ENCODE results near the gene TEAD3. TPM values are rescaled to one million over a fixed set of nuclear protein-coding genes. Genes with fewer than 3 reads are reported as not detected.
"Not testable (repeated sequence)": the region's sequence is repeated elsewhere in the genome, so short reads cannot be mapped to it uniquely, and the experiment has no call there.

The TEAD3 gene
- total RNA-seq, 1 experiment from 2014 or later, result not detected

- Histone ChIP-seq H3K9ac (ENCODE audit: low read length) (no peak overlapping the region), H3K9me2 (replicated peaks; ENCODE audit: insufficient read depth, low read length) (no peaks in the 10 kb centered on the region), H3K4me1 (ENCODE audit: low read length) (peaks cover 7% of the 10 kb centered on the region; the same call in 1 of the 2 replicates), H3K27me3 (ENCODE audit: low read length) (no peaks in the 10 kb centered on the region), H3K79me2 (ENCODE audit: low read length) (no peaks in the 10 kb centered on the region), H3K4me2 (ENCODE audit: low read depth, low read length, poor library complexity, severe bottlenecking) (no peak overlapping the region), H3K27ac (ENCODE audit: low read length) (no peak overlapping the region), H4K20me1 (ENCODE audit: insufficient read depth, low read depth, low read length) (no peaks in the 10 kb centered on the region), H3K4me3 (ENCODE audit: low read length) (no peak overlapping the region), H3K9me3 (ENCODE audit: low read length) (no peaks in the 10 kb centered on the region), H3K36me3 (ENCODE audit: insufficient read depth, low read length) (no peaks in the 10 kb centered on the region), H2AFZ (ENCODE audit: low read length) (no peak overlapping the region)
- peak; percentile 28 for DNase-seq
These were observed 21.9 kb upstream of the TEAD3 start for GRCh38 chr6:35518566-35519312.

DNA sequence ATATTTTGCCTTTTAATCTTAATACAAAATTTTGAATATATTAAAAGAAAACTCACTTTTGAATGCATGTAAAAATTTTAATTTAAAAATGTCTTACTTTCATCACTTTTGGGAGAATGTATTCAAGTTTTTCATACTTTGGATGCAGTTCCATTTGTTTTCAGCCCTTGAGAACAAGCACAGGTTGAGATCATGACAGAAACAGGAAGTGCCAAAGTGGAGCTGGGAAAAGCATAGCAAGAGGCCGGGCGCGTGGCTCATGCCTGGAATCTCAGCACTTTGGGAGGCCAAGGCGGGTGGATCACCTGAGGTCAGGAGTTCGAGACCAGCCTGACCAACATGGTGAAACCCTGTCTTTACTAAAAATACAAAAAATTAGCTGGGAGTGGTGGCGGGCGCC is 21.1 kb upstream of the TEAD3 start:
- H3K9me3 ChIP-seq (ENCODE audit: low read length); H3K79me2 ChIP-seq (ENCODE audit: low read length); H4K20me1 ChIP-seq (ENCODE audit: insufficient read depth, low read depth, low read length); H3K9me2 ChIP-seq (replicated peaks; ENCODE audit: insufficient read depth, low read length); H3K4me1 ChIP-seq (ENCODE audit: low read length); H3K4me2 ChIP-seq (ENCODE audit: low read depth, low read length, poor library complexity, severe bottlenecking); H3K27me3 ChIP-seq (ENCODE audit: low read length); H3K4me3 ChIP-seq (ENCODE audit: low read length); DNase-seq; H2AFZ ChIP-seq (ENCODE audit: low read length); H3K36me3 ChIP-seq (ENCODE audit: insufficient read depth, low read length); H3K27ac ChIP-seq (ENCODE audit: low read length); H3K9ac ChIP-seq (ENCODE audit: low read length): not testable (repeated sequence)

DNA sequence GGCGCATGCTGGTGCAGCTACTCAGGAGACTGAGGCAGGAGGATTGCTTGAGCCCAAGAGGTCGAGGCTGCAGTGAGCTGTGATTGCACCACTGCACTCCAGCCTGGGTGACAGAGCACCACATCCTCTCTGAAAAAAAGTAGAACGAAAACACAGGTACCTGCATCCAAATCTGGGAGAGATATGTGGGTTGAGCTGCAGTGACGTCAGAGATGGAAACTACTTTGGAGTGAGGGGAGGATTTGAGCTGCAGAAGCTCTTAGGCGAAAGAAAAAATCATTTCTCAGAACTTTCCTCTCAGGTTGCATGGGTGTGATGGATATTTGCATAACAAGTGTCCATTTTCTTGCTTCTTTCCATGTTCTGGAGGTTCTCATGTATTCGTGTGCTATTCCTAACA is 19.8 kb upstream of the TEAD3 start:
- no peak overlapping the region for H3K4me3 ChIP-seq (ENCODE audit: low read length)
- no peak for DNase-seq
- H3K9ac ChIP-seq (ENCODE audit: low read length), result no peak overlapping the region
- no peaks in the 10 kb centered on the region for H3K9me2 ChIP-seq (replicated peaks; ENCODE audit: insufficient read depth, low read length)
- no peak overlapping the region for H2AFZ ChIP-seq (ENCODE audit: low read length)
- no peak overlapping the region for H3K27ac ChIP-seq (ENCODE audit: low read length)
- H3K9me3 ChIP-seq (ENCODE audit: low read length), result no peaks in the 10 kb centered on the region
- no peaks in the 10 kb centered on the region for H3K27me3 ChIP-seq (ENCODE audit: low read length)
- no peaks in the 10 kb centered on the region for H3K79me2 ChIP-seq (ENCODE audit: low read length)
- no peaks in the 10 kb centered on the region for H4K20me1 ChIP-seq (ENCODE audit: insufficient read depth, low read depth, low read length)
- peaks cover 4% of the 10 kb centered on the region; the same call in 1 of the 2 replicates for H3K4me1 ChIP-seq (ENCODE audit: low read length)
- no peaks in the 10 kb centered on the region for H3K36me3 ChIP-seq (ENCODE audit: insufficient read depth, low read length)
- H3K4me2 ChIP-seq (ENCODE audit: low read depth, low read length, poor library complexity, severe bottlenecking), result no peak overlapping the region

GRCh38 chr6:35515939-35516338 is 19.1 kb upstream of the TEAD3 start:
- DNase-seq; H3K4me2 ChIP-seq (ENCODE audit: low read depth, low read length, poor library complexity, severe bottlenecking); H3K27me3 ChIP-seq (ENCODE audit: low read length); H3K4me3 ChIP-seq (ENCODE audit: low read length); H2AFZ ChIP-seq (ENCODE audit: low read length); H3K27ac ChIP-seq (ENCODE audit: low read length); H3K36me3 ChIP-seq (ENCODE audit: insufficient read depth, low read length); H3K9me3 ChIP-seq (ENCODE audit: low read length); H3K79me2 ChIP-seq (ENCODE audit: low read length); H3K9me2 ChIP-seq (replicated peaks; ENCODE audit: insufficient read depth, low read length); H3K9ac ChIP-seq (ENCODE audit: low read length); H3K4me1 ChIP-seq (ENCODE audit: low read length); H4K20me1 ChIP-seq (ENCODE audit: insufficient read depth, low read depth, low read length): not testable (repeated sequence)

DNA sequence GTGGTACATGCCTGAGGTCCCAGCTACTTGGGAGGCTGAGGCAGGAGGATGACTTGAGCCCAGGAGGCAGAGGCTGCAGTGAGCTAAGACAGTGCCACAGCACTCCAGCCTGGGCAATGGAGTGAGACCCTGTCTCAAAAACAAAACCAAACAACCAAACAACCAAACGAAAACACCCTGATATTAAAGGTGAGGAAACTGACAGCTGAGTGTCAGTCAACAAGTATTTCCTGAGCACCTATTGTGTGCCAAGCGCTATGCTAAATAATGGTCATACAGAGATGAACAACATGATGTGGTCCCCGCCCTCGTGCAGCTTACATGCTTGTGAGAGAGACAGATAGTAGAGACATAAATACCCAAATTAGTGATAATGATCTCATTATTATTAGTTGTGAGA is 17.7 kb upstream of the TEAD3 start:
- no peaks in the 10 kb centered on the region for H4K20me1 ChIP-seq (ENCODE audit: insufficient read depth, low read depth, low read length)
- no peak overlapping the region for H3K4me2 ChIP-seq (ENCODE audit: low read depth, low read length, poor library complexity, severe bottlenecking)
- no peak overlapping the region for H3K27ac ChIP-seq (ENCODE audit: low read length)
- no peak overlapping the region for H3K4me3 ChIP-seq (ENCODE audit: low read length)
- H3K9me3 ChIP-seq (ENCODE audit: low read length), result no peaks in the 10 kb centered on the region
- peaks cover 4% of the 10 kb centered on the region; the same call in 1 of the 2 replicates for H3K4me1 ChIP-seq (ENCODE audit: low read length)
- no peak overlapping the region for H2AFZ ChIP-seq (ENCODE audit: low read length)
- H3K9ac ChIP-seq (ENCODE audit: low read length), result no peak overlapping the region
- DNase-seq, result no peak
- H3K36me3 ChIP-seq (ENCODE audit: insufficient read depth, low read length), result no peaks in the 10 kb centered on the region
- no peaks in the 10 kb centered on the region for H3K9me2 ChIP-seq (replicated peaks; ENCODE audit: insufficient read depth, low read length)
- H3K27me3 ChIP-seq (ENCODE audit: low read length), result no peaks in the 10 kb centered on the region
- no peaks in the 10 kb centered on the region for H3K79me2 ChIP-seq (ENCODE audit: low read length)

- H3K79me2 ChIP-seq (ENCODE audit: low read length), result no peaks in the 10 kb centered on the region
- no peak within 1 kb of the TSS for H3K4me2 ChIP-seq (ENCODE audit: low read depth, low read length, poor library complexity, severe bottlenecking)
- no peak within 1 kb of the TSS for H2AFZ ChIP-seq (ENCODE audit: low read length)
- H3K27ac ChIP-seq (ENCODE audit: low read length), result no peak within 1 kb of the TSS
- H4K20me1 ChIP-seq (ENCODE audit: insufficient read depth, low read depth, low read length), result no peaks in the 10 kb centered on the region
- DNase-seq, result no peak
- H3K4me1 ChIP-seq (ENCODE audit: low read length), result peaks cover 4% of the 10 kb centered on the region; the same call in 1 of the 2 replicates
- H3K9me3 ChIP-seq (ENCODE audit: low read length), result no peaks in the 10 kb centered on the region
- H3K36me3 ChIP-seq (ENCODE audit: insufficient read depth, low read length), result no peaks in the 10 kb centered on the region
- H3K4me3 ChIP-seq (ENCODE audit: low read length), result no peak within 1 kb of the TSS
- H3K9ac ChIP-seq (ENCODE audit: low read length), result no peak within 1 kb of the TSS
- no peaks in the 10 kb centered on the region for H3K9me2 ChIP-seq (replicated peaks; ENCODE audit: insufficient read depth, low read length)
- no peaks in the 10 kb centered on the region for H3K27me3 ChIP-seq (ENCODE audit: low read length)
These were observed 15.9 kb upstream of the TEAD3 start, which contains the start of gene TULP1 for GRCh38 chr6:35512740-35513139. TULP1 (minus strand) TSS chr6:35512896; CDS start chr6:35512858, 38 bp downstream.

- Histone ChIP-seq H4K20me1 (ENCODE audit: insufficient read depth, low read depth, low read length) (no peaks in the 10 kb centered on the region), H3K27me3 (ENCODE audit: low read length) (no peaks in the 10 kb centered on the region), H3K4me3 (ENCODE audit: low read length) (no peak overlapping the region), H3K9me3 (ENCODE audit: low read length) (no peaks in the 10 kb centered on the region), H3K9me2 (replicated peaks; ENCODE audit: insufficient read depth, low read length) (no peaks in the 10 kb centered on the region), H3K79me2 (ENCODE audit: low read length) (no peaks in the 10 kb centered on the region), H3K27ac (ENCODE audit: low read length) (no peak overlapping the region), H2AFZ (ENCODE audit: low read length) (no peak overlapping the region), H3K36me3 (ENCODE audit: insufficient read depth, low read length) (no peaks in the 10 kb centered on the region), H3K9ac (ENCODE audit: low read length) (no peak overlapping the region), H3K4me1 (ENCODE audit: low read length) (peaks cover 4% of the 10 kb centered on the region; the same call in 1 of the 2 replicates), H3K4me2 (ENCODE audit: low read depth, low read length, poor library complexity, severe bottlenecking) (no peak overlapping the region)
- DNase-seq, result no peak
These were observed 15.1 kb upstream of the TEAD3 start for GRCh38 chr6:35512006-35512405.

- no peaks in the 10 kb centered on the region for H3K36me3 ChIP-seq (ENCODE audit: insufficient read depth, low read length)
- no peaks in the 10 kb centered on the region for H3K9me3 ChIP-seq (ENCODE audit: low read length)
- H3K9me2 ChIP-seq (replicated peaks; ENCODE audit: insufficient read depth, low read length), result no peaks in the 10 kb centered on the region
- H3K4me2 ChIP-seq (ENCODE audit: low read depth, low read length, poor library complexity, severe bottlenecking), result no peak overlapping the region
- H4K20me1 ChIP-seq (ENCODE audit: insufficient read depth, low read depth, low read length), result no peaks in the 10 kb centered on the region
- H3K27me3 ChIP-seq (ENCODE audit: low read length), result no peaks in the 10 kb centered on the region
- H2AFZ ChIP-seq (ENCODE audit: low read length), result no peak overlapping the region
- H3K27ac ChIP-seq (ENCODE audit: low read length), result no peak overlapping the region
- H3K4me1 ChIP-seq (ENCODE audit: low read length), result peaks cover under 1% of the 10 kb centered on the region; the same call in 1 of the 2 replicates
- no peaks in the 10 kb centered on the region for H3K79me2 ChIP-seq (ENCODE audit: low read length)
- H3K9ac ChIP-seq (ENCODE audit: low read length), result no peak overlapping the region
- no peak overlapping the region for H3K4me3 ChIP-seq (ENCODE audit: low read length)
- DNase-seq, result no peak
These were observed 14.7 kb upstream of the TEAD3 start for GRCh38 chr6:35511562-35511941.
